Measurements from ENCODE around the gene NDE1.

NDE1 gene

DNA sequence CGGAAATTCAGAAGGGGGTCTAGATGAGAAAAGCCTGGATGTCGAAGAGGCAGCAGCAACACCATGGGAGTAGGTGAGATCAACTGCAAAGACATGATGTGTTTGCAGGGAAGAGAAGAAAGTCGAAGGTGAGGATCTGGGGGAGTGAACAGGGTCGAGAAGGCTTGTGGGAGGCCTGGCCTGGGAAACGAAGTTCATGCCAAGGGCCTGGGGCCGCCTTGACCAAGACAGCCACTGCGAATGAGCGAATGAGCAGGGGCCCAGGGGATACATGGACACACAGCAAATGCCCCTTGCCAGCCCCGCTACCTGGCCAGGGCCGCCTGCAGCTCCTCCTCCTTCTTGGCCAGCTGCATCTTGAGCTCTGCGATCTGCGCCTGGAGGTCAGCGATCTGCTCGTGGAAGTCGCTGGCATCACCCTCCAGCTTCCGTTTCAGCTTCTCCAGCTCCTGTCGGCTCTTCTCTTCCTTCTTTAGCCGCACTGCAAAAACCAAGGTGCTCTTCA, 87.1 kb downstream of the NDE1 start:
- no peak for DNase-seq (ENCODE audit: low spot score)

DNA sequence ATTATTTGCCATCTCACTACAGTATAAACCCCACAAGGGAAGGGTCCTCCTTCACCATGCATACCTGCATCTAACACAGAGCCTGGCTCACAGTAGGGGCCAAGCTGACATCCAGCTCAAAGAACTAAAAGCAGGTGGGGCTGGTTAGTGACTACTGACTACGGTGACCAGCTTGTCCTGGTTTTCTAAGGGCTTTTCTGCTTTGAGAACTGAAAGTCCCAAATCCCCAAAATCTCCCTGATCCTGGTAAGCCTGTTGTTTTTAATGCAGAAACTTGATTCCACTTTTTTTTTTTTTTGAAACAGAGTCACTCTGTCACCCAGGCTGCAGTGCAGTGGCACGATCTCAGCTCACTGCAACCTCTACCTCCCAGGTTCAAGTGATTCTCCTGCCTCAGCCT, 89.4 kb downstream of the NDE1 start:
- DNase-seq (ENCODE audit: low spot score): no peak

DNA sequence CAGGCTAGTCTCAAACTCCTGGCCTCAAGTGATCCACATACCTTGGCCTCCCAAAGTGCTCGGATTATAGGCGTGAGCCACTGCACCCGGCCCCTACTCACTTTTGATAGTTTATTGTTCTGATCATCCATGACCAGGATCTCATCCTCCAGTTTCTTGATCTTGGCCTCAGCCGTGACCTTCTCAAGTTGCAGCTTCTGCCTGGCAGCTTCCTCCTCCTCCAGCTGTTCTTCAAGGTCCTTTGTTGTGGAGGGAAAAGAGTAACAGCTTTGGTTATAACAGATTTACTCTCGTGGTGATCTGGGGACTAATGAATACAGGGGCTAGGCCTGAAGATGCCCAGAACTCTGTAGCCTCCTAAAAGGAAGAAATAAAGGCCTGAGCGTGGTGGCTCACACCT, 89.9 kb downstream of the NDE1 start:
- DNase-seq (ENCODE audit: low spot score): no peak

DNA sequence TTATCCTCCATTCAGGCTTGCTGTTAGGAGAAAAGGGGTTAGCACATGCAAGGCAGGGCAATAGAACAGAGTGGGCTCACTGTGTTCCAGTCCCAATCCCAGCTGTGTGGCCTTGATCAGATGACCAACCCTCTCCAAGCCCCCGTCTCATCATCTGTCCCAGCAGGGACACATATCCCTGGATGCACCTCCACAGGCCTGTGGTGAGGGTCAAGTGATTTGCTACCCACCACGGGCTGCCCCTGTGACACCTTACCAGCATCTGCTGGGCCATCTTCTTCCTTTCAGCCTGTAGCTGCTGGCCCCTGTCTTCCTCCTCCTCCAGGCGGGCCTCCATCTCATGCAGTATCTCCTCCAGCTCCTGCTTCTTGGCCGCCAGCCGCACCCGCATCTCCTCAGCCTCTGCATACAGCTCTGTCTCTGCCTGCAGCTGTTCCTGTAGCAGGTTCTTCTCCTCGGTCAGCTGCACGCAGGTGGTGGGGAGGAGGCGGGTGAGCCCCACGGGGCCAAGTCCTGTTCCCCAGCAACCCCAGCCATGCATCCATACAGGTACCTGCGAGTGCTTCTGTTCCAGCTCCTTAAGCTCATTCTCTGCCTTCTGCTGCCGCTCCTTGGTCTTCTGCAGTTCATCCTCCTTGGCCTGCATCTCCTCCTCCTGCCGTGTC, 91.3 kb downstream of the NDE1 start:
- no peak for DNase-seq (ENCODE audit: low spot score)

DNA sequence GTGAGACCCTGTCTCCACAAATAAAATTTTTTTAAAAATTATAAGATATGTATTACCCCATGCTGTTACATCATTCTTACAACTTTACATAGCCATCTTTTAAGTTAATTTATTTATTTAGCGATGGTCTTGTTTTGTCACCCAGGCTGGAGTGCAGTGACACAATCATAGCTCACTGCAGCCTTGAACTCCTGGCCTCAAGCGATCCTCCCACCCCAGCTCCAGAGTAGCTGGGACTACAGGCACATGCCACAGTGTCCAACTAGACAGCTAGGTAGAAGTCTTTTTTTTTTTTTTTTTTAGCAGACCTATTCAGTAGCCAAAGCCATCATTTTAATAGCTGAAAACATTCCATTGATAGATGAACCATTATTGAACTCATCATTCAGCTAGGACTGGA, 92.7 kb downstream of the NDE1 start:
- DNase-seq (ENCODE audit: low spot score): no peak

DNA sequence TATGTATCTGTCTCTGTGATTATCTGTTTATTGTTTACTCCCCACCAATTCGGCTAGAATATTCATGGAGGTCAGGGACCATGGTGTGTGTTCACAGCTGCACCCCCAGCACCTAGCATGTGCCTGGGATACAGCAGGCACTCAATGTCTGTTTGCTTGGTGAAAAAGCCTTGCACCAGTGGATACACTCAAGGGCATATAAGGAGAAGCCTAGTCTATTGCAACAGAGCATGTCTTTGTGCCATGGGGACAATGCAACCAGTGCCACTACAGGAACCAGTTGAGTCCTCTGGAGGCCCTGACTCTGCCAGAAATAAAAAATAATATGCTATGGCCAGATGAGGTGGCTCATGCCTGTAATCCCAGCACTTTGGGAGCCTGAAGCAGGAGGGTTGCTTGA, 93.6 kb downstream of the NDE1 start:
- DNase-seq (ENCODE audit: low spot score): no peak

DNA sequence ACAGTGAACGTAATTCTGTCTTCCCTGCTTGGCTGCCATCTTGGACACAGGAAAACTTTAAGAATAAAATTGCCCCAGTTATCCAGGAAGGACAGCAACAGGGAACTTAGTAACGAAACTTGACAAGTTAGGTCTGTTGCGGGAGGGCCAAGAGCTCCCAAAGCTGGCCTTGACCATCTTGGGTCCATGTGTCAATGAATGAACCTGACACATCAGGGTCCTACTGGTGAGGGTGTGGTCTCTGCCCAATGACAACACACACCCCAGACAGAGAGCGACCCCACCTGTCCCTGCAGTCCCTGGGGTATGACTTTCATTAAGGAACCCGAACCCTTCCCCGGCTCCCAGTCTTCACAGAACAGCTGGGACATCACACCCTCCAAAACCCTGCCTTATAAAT, 96.3 kb downstream of the NDE1 start:
- no peak for DNase-seq (ENCODE audit: low spot score)

DNA sequence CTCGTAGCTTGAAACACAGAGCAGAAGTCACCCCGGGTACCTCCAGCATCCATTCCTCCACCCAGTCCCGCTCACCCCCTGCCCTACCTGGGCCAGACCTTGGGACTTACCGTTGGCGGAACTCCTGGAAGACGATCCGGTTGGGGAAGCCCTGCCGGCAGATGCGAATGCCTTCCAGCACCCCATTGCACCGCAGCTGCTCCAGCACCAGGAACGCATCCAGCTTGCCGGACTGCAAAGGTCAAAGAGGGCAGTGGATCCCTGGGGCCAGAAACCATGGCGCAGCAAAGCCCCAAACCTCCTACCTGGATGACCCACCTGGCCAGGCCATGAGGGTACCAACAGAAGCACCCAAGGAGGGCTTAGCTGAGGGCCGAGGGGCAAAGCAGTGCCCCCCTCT, 97.9 kb downstream of the NDE1 start:
- no peak for DNase-seq (ENCODE audit: low spot score)

DNA sequence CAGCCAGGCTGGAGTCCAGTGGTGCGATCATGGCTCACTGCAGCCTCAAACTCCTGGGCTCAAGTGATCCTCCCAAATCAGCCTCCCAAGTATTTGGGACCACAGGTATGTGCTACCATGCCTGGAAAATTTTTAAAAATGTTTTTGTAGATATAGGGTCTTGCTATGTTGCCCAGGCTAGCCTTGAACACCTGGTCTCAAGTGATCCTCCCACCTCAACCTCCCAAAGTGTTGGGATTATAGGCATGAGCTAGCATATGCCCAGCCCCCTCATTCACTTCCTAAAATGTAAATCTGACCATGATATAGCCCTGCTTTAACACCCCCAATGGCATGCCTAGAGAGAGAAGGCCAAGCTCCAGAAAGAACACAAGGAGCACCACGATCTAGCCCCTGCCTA, 98.6 kb downstream of the NDE1 start:
- no peak for DNase-seq (ENCODE audit: low spot score)

DNA sequence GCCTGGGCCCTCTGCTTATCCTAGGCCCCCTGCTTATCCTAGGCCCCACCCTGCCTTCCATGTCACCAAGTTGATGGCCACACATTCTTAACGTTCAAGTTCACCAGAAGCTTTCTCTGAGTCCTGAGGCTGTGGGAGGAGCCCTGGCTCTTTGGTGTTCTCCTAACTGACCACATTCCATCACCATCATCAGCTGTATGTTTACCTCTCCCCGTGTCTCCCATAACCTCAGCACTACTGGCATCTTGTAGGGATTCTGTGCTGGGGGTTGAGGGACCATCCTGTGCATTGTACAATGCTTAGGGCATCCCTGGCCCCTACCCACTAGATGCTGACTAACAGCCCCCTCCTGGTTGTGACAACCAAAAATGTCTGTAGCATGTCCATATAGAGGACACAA, 99.3 kb downstream of the NDE1 start:
- no peak for DNase-seq (ENCODE audit: low spot score)

DNA sequence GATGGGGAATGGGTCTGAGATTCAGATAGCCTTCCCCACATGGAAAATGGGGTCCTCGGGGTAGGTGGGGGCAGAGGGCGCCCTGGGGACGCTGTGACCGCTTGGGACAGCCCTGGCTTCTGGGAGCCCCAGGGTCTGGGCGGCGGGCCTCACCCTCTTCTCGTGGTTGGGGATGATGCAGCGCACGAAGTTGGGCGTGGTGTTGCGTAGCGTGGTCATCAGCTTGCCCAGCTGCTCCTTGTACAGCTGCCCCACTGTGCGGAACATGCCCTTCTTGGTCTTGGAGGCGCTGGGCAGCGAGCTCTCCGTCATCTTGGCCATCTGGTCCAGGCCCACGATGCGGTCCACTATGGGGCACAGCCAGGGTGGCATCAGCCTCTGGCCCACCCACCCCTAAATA, 99.9 kb downstream of the NDE1 start:
- DNase-seq (ENCODE audit: low spot score): no peak

DNA sequence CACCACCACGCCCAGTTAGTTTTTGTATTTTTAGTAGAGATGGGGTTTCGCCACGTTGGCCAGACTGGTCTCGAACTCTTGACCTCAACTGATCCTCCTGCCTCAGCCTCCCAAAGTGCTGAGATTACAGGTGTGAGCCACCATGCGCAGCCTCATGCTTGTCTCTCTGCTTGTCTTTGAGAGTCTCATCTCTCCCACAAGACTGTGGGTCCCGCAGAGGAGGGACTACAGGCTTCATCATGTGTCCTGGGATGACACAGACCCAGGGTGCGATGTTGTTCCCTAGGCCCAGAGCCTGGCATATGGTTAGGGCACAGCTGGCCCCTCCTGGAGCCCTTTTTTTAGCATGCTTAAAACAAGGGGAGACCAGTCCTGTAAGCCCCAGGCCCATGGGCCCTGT, 101.9 kb downstream of the NDE1 start:
- no peak for DNase-seq (ENCODE audit: low spot score)

DNA sequence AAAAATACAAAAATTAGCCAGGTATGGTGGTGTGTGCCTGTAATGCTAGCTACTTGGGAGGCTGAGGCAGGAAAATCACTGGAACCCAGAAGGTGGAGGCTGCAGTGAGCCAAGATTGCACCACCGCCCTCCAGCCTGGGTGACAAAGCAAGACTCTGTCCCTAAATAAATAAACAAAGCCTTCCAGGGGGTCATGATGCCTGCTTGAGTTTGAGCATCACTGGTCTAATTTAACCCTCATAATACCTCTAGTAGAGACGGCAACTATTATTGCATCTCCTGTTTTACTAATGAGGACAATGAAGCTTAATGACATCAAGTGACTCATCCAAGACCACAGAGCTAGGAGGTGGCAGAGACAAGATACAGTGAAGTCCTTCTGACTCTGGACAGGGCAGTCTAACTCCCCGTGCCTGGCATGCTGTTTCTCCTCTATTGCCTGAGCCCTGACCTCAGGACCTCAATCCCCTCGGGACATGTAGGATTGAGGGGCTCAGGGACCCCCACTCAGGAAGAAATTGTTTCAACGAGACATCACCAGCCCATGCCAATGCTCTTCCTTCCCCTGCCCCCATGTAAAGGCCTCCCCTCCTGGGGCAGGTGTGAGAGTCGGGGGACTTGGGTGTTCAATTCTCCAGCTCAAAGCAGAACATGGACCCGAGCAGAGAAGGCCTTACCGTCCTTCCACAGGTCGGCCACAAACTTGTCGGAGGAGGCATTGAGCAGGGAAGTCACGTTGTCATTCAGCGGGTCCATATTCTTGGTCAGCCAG, 102.9 kb downstream of the NDE1 start:
- DNase-seq (ENCODE audit: low spot score): no peak

DNA sequence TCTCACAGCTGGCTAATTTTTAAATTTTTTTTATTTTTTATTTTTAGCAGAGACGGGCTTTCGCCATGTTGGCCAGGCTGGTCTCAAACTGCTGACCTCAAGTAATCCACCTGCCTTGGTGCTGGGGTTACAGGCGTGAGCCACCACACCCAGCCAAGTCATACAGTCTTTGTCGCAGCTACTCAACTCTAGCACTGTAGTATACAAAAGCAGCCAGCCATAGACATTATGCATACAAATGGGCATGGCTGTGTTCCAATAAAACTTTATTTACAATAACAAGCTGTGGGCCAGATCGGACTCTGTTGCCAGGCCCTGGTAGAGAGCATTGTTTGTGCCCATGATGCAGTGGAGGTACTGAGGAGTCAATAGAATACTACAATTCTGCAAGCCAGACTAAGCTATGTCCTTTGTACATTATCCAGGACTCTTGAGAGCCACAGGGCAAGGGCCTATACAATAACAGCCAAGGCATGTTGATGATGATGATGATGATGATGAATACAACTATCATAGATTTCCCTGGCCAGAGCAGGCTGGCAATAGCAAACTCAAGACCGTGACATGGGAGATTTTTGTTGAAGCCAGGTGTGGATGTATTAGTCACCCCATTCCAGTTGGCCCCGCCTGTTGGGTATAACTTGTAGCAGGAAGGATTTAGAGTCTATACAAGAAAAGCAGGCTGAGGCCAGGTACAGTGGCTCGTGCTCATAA, 104.9 kb downstream of the NDE1 start:
- no peak for DNase-seq (ENCODE audit: low spot score)

DNA sequence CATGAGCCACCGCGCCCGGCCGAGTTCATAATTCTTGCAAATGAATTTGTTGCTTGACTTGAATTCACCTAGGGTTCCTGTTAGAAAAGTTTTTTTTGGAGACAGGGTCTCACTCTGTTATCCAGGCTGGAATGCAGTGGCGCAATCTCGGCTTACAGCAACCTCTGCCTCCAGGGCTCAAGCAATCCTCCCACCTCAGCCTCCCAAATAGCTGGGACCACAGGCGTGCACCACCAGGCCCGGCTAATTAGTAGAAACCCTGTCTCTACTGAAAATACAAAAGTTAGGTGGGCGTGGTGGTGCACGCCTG, 107.0 kb downstream of the NDE1 start:
- DNase-seq (ENCODE audit: low spot score): no peak

DNA sequence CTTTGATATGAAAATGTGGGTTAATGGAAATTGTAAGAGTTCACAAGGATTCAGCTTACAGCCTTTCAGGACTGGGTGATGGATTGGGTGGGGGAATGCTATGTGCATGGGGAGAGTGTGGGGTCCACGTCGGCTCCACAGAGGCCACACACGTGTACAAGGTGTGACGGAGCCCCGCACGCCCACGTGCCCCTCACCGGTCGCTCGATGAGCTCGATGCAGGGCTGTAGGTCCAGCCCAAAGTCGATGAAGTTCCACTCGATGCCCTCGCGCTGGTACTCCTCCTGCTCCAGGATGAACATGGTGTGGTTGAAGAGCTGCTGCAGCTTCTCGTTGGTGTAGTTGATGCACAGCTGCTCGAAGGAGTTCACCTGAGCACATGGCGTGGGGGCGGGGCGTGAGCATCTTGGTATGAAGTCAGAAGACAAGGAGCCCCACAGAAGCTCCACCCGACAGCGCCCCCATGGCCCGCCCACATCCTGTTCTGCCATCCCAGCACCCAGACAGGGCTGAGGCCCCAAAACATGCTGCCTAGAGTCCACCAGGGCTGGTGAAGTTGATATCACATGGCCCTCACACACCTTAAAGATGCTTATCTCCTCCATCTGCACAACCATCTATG, 107.7 kb downstream of the NDE1 start:
- no peak for DNase-seq (ENCODE audit: low spot score)

DNA sequence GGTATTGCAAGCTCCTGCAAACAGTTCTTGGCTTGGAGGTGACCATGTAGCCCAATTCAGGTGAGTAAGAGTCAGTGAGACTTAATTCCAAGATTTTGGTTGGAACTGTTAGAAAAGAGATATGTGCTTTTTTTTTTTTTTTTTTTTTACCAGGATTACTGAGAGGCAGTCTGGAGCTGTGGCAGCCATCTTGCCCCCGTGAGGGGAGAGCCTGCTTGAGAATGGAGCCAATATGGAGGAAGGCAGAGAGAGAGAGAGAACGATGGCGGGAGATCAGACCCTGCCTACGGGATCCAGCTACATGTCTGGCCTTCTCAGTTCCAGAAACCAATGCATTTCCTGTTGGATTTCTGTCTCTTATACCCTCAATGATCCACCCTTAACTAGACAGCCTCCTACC, 109.0 kb downstream of the NDE1 start:
- DNase-seq (ENCODE audit: low spot score): no peak

DNA sequence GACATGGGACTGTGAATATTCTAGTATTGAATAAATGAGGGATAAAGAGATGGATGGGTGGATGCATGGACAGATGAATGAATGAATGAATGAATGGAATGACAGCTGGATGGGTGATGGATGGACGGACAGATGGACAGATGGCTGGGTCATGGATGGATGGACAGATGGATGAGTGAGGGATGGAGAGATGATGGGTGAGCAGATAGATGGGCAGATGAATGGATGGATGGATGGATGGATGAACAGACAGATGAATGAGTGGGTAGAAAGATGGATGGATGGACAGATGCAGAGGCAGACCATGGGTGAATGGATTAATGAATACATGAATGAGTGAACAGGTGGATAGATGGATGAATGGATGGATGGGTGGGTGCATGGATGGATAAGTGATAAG, 110.1 kb downstream of the NDE1 start:
- no peak for DNase-seq (ENCODE audit: low spot score)

DNA sequence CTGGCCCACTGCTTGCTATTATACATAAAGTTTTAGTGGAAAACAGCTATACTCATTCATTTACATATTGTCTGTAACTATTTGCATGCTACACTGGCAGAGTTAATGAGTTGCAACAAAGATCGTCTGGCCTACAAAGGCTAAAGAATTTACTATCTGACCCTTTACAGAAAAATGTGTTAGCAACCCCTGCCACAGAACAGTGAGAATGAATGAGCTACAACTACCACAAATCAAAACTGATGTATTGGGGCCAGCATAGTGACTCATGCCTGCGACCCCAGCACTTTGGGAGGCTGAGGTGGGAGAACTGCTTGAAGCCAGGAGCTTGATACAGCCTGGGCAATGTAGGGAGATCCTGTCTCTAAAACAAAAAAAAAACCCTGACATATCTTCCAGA, 114.1 kb downstream of the NDE1 start:
- DNase-seq (ENCODE audit: low spot score): no peak

DNA sequence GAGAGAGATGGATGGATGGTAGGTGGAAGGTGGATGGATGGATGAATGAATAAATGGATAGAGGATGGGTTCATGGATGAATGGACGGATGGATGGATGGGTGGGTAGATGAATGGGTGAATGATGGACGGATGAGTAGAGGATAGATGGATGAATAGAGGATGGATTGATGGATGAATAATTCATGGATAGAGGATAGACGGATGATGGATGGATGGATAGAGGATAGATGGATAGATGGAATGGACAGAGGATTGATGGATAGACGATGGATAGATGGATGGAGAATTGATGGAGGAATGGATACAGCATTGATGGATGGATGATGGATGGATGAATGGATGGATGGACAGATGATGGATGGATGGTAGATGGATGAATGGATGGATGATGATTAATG, 115.1 kb downstream of the NDE1 start:
- DNase-seq (ENCODE audit: low spot score): no peak

DNA sequence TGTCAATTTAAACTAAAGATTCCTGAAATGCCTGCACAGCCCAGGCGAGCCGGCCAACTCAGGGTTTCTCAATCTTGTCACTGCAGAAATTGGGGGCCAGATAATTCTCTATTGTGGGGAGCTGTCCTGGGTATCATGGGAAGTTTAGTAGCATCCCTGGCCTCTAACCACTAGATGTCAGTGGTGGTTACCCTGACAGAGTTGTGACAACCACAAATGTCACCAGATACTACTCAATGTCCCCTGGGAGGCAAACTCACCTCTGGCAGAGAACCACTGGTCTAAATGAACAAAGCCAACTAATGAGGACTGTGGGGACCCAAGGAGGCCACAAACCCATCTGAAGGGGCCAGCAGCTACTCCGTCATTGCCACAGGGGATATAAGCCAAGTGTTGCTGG, 115.8 kb downstream of the NDE1 start:
- peak; percentile 66 for DNase-seq (ENCODE audit: low spot score)

DNA sequence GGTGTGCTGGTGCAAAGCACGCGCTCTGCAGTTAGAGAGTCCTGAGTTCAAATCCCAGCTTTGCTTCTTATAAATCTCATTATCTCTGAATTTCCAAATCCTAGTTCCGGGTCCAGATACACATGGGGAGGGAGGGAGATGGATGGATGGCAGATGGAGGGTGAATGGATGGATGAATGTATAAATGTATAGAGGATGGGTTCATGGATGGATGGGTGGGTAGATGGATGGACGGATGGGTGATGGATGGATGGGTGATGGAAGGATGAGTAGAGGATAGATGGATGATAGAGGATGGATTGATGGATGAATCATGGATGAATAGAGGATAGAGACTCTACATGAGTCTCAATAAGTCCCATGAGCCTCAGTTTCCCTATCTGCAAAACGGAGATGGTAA, 116.9 kb downstream of the NDE1 start:
- no peak for DNase-seq (ENCODE audit: low spot score)

DNA sequence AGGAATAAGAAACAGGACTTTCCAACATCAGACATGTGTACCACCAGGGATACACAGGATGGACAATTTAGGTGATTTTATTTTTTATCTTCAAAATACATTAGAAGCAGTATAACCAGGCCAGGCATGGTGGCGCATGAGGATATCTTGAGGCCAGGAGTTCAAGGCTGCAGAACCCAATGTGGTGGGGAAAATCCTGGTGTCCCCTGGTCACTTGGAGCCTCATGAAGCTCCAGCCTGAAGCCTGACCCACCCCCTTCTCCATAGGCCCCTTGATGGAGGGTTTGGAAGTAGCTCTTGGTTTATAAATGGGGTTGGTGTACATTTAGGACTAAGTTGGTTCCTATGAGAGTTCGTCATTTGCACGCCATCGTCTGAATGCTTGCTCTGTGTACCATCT, 118.2 kb downstream of the NDE1 start:
- no peak for DNase-seq (ENCODE audit: low spot score)

Measured in pons (tissue), 1 donor.